22Rv1 (cell line): ENCODE results near the gene ABCE1.

Experiments used
- H3K27ac ChIP-seq: fragments of 450-650 bp; 2 replicates; pipeline ENCODE4 v1.5.1; 2017
- CTCF ChIP-seq: fragments of 450-650 bp; IDR thresholded peaks from 2 replicates; pipeline ENCODE4 v1.5.1; 2017; ENCODE audit warnings: mild to moderate bottlenecking
- ZFX ChIP-seq: fragments of 450-650 bp; IDR thresholded peaks from 2 replicates; pipeline ENCODE4 v1.6.1; 2017; ENCODE audit warnings: antibody characterized with exemption, borderline replicate concordance

The ABCE1 gene

GRCh38 chr4:145103496-145103895, 5.4 kb downstream of the ABCE1 start:
- no peak for TF ChIP-seq ZFX
- TF ChIP-seq CTCF: no peak
- H3K27ac ChIP-seq: no peak overlapping the region

GRCh38 chr4:145107126-145107525, 9.0 kb downstream of the ABCE1 start:
- no peak for TF ChIP-seq CTCF
- TF ChIP-seq ZFX: no peak
- no peak overlapping the region for H3K27ac ChIP-seq

- TF ChIP-seq CTCF (no peak), ZFX (no peak)
Observed at GRCh38 chr4:145108128-145108527, 10.0 kb downstream of the ABCE1 start.

GRCh38 chr4:145125396-145125795, 27.3 kb downstream of the ABCE1 start:
- TF ChIP-seq ZFX (no peak), CTCF (no peak)
- no peak overlapping the region for H3K27ac ChIP-seq

More at GRCh38 chr4:145108128-145108527, 10.0 kb downstream of the ABCE1 start:
- H3K27ac ChIP-seq: no peak overlapping the region

GRCh38 chr4:145130130-145130529, 32.0 kb downstream of the ABCE1 start:
- H3K27ac ChIP-seq: 0 out of 2 replicates have a peak overlapping the region, but pooled peaks have one; percentile 2
- TF ChIP-seq ZFX: no peak
- TF ChIP-seq CTCF: no peak

- no peak for TF ChIP-seq ZFX
- H3K27ac ChIP-seq: 0 out of 2 replicates have a peak overlapping the region, but pooled peaks have one; percentile 2
Observed at GRCh38 chr4:145130788-145131399, 32.8 kb downstream of the ABCE1 start.

GRCh38 chr4:145131848-145132247, 33.7 kb downstream of the ABCE1 start:
- H3K27ac ChIP-seq: no peak overlapping the region
- no peak for TF ChIP-seq ZFX
- TF ChIP-seq CTCF: no peak
